A549 (cell line): ENCODE results near the gene HMG20A. TPM values are rescaled to one million over a fixed set of nuclear protein-coding genes. Genes with fewer than 3 reads are reported as not detected.

ENCODE experiments used
- ATAC-seq, 2 experiments: fragments of 200-7000 bp in 1 of 2; fragments of >200 bp in 1 of 2; cut with Nextera tagmentation in 1 of 2; cut with Tn5 transposase in 1 of 2; 3 replicates each; pipeline versions ENCODE4 v1.8.0 to v1.9.1; 2018 to 2020; ENCODE audit warnings: mild to moderate bottlenecking in 1 of 2, moderate library complexity in 1 of 2
- CTCF ChIA-PET: fragments of 300-600 bp; sonication (Branson Sonifier 250); formaldehyde crosslinking; extraction: SDS; loops from one replicate; lab custom pipeline; 2021; ENCODE audit warnings: antibody characterized with exemption, inconsistent platforms; lab: Yijun Ruan, JAX
- POLR2A ChIA-PET: fragments of 350-600 bp; formaldehyde crosslinking; extraction: SDS; loops from one replicate; lab custom pipeline; 2021; ENCODE audit warnings: antibody characterized with exemption, inconsistent platforms; lab: Yijun Ruan, JAX
- DNase-seq, 2 experiments: peaks; one replicate each; pipeline versions ENCODE4 v3.0.0 to v3.0.0-alpha.2; 2011 to 2016; ENCODE audit warnings: low read depth in 1 of 2, low spot score in 1 of 2
- FAIRE-seq: peaks from 2 replicates; lab custom pipeline; 2011; peaks lifted over from hg19 to GRCh38; lab: Jason Lieb, UNC
- H3K27ac ChIP-seq, 2 experiments: fragments of >200 bp; sonication (Bioruptor Twin); formaldehyde crosslinking; 3 replicates each; pipeline ENCODE4 v1.5.1; 2016 to 2017
- H3K4me1 ChIP-seq: fragments of >200 bp; sonication (Bioruptor Twin); formaldehyde crosslinking; 3 replicates; pipeline ENCODE4 v1.6.1; 2016
- H3K4me2 ChIP-seq: fragments of >200 bp; sonication (Bioruptor Twin); formaldehyde crosslinking; 3 replicates; pipeline ENCODE4 v1.6.1; 2016
- H3K4me3 ChIP-seq: fragments of >200 bp; sonication (Bioruptor Twin); formaldehyde crosslinking; 3 replicates; pipeline ENCODE4 v1.5.1; 2016
- H3K9me3 ChIP-seq: fragments of >200 bp; sonication (Bioruptor Twin); formaldehyde crosslinking; 3 replicates; pipeline ENCODE4 v1.6.1; 2016
- ATOH8 ChIP-seq: fragments of 250-450 bp; sonication (Bioruptor Pico); IDR thresholded peaks from 2 replicates; pipeline ENCODE4 v1.5.0; 2020; ENCODE audit warnings: low read depth, mild to moderate bottlenecking, moderate library complexity
- BHLHE40 ChIP-seq: IDR thresholded peaks from 2 replicates; pipeline ENCODE4 v1.6.1; 2012; ENCODE audit warnings: low read depth, low read length, inconsistent platforms
- CBX8 ChIP-seq: fragments of 200-600 bp; sonication (generic); IDR thresholded peaks from 2 replicates; pipeline ENCODE4 v1.6.1; 2016
- CTCF ChIP-seq: fragments of >200 bp; sonication (Bioruptor Twin); formaldehyde crosslinking; IDR thresholded peaks from 3 replicates; pipeline ENCODE4 v1.5.1; 2016
- ELK1 ChIP-seq: fragments of 150-350 bp; IDR thresholded peaks from 2 replicates; pipeline ENCODE4 v1.6.1; 2014; ENCODE audit warnings: low read depth, mild to moderate bottlenecking, low read length
- FOSB ChIP-seq: fragments of 250-450 bp; sonication (Bioruptor Pico); IDR thresholded peaks from 2 replicates; pipeline ENCODE4 v1.5.0; 2020; ENCODE audit warnings: mild to moderate bottlenecking, moderate library complexity
- FOXS1 ChIP-seq: fragments of 250-450 bp; sonication (Bioruptor Pico); IDR thresholded peaks from 2 replicates; pipeline ENCODE4 v1.5.0; 2020; ENCODE audit warnings: mild to moderate bottlenecking, moderate library complexity
- GATA3 ChIP-seq: IDR thresholded peaks from 2 replicates; pipeline ENCODE4 v1.6.1; 2012; ENCODE audit warnings: borderline replicate concordance
- HES2 ChIP-seq: fragments of >200 bp; sonication (Bioruptor Twin); formaldehyde crosslinking; IDR thresholded peaks from 2 replicates; pipeline ENCODE4 v1.6.1; 2016
- HEYL ChIP-seq: fragments of 250-450 bp; sonication (Bioruptor Pico); IDR thresholded peaks from 2 replicates; pipeline ENCODE4 v1.8.0; 2021; ENCODE audit warnings: mild to moderate bottlenecking, moderate library complexity
- HOXB13 ChIP-seq: fragments of 250-450 bp; sonication (Bioruptor Pico); IDR thresholded peaks from 2 replicates; pipeline ENCODE4 v1.5.0; 2020; ENCODE audit warnings: low read depth, mild to moderate bottlenecking, moderate library complexity
- KDM1A ChIP-seq: fragments of 200-600 bp; sonication (generic); IDR thresholded peaks from 2 replicates; pipeline ENCODE4 v1.6.1; 2016; ENCODE audit warnings: low read depth, mild to moderate bottlenecking
- KDM5A ChIP-seq: fragments of 200-600 bp; sonication (generic); IDR thresholded peaks from 2 replicates; pipeline ENCODE4 v1.6.1; 2016; ENCODE audit warnings: antibody characterized with exemption, mild to moderate bottlenecking
- MAFK ChIP-seq: fragments of 450-650 bp; IDR thresholded peaks from 2 replicates; pipeline ENCODE4 v1.6.1; 2014; ENCODE audit not compliant: partially characterized antibody
- MAZ ChIP-seq: fragments of 150-350 bp; IDR thresholded peaks from 2 replicates; pipeline ENCODE4 v1.6.1; 2014; ENCODE audit warnings: antibody characterized with exemption, low read depth, low read length, borderline replicate concordance
- NR3C1 ChIP-seq: fragments of >200 bp; sonication (Bioruptor Twin); formaldehyde crosslinking; IDR thresholded peaks from 3 replicates; pipeline ENCODE4 v1.6.1; 2017
- PBX3 ChIP-seq: IDR thresholded peaks from 2 replicates; pipeline ENCODE4 v1.6.1; 2012
- POLR2AphosphoS2 ChIP-seq: conservative IDR thresholded peaks from 2 replicates; pipeline ENCODE4 v1.6.1; 2012; ENCODE audit warnings: low read length, improper control_type of control experiment, inconsistent platforms
- RARB ChIP-seq: fragments of 250-450 bp; sonication (Bioruptor Pico); IDR thresholded peaks from 2 replicates; pipeline ENCODE4 v1.8.0; 2021; ENCODE audit warnings: mild to moderate bottlenecking, moderate library complexity
- RFX5 ChIP-seq: fragments of 450-650 bp; IDR thresholded peaks from 2 replicates; pipeline ENCODE4 v1.7.1; 2014; ENCODE audit warnings: antibody characterized with exemption, mild to moderate bottlenecking, moderate library complexity
- TFCP2L1 ChIP-seq: fragments of 250-450 bp; sonication (Bioruptor Pico); IDR thresholded peaks from 2 replicates; pipeline ENCODE4 v1.5.0; 2021; ENCODE audit warnings: mild to moderate bottlenecking
- ZNF302 ChIP-seq: fragments of 250-450 bp; sonication (Bioruptor Pico); IDR thresholded peaks from 2 replicates; pipeline ENCODE4 v1.9.0; 2021; ENCODE audit warnings: inconsistent platforms, mild to moderate bottlenecking, moderate library complexity
- WGBS: methylation state at CpG from one replicate; pipeline ENCODE4 v1.1.6; 2017; ENCODE audit errors: missing lambda C conversion rate; 5-methylcytosine and 5-hydroxymethylcytosine counted together
- polyA plus RNA-seq, 4 experiments: library from polyadenylated mRNA; depleted of rRNA in 3 of 4; stranded (reverse); fragments of >200 nt; fragmentation: RNase III in 1 of 4; extraction: RNeasy Plus Mini Kit Qiagen cat#74134 plus additional on column Dnase treatment in 1 of 4; gene quantifications; 2 replicates in 3 of 4; 3 replicates in 1 of 4; pipeline ENCODE4 v1.2.3, GENCODE V29; 2011 to 2017

Gene HMG20A
- polyA plus RNA-seq, 2 of the 4 experiments (the other 2 are of a cell fraction) = 29.5 to 85.1 TPM

- TF ChIP-seq CTCF (no peak), BHLHE40 (no peak), HOXB13 (CRISPR knock-in tag) (no peak), NR3C1 (no peak)
These were observed 73.6 kb downstream of the HMG20A start (continued) for GRCh38 chr15:77494073-77494867.

GRCh38 chr15:77494964-77495363 is 74.3 kb downstream of the HMG20A start:
- FAIRE-seq (no peak), DNase-seq (no peak), ATAC-seq (no peak)
- POLR2A ChIA-PET = no interaction called here
- TF ChIP-seq RARB (CRISPR knock-in tag) (no peak), FOSB (CRISPR knock-in tag) (no peak), BHLHE40 (no peak), ELK1 (no peak), PBX3 (no peak), FOXS1 (CRISPR knock-in tag) (no peak), ZNF302 (CRISPR knock-in tag) (no peak), GATA3 (no peak), TFCP2L1 (CRISPR knock-in tag) (no peak), POLR2AphosphoS2 (no peak), KDM5A (no peak), ATOH8 (CRISPR knock-in tag) (no peak), RFX5 (no peak), MAZ (no peak), MAFK (no peak), KDM1A (no peak), CBX8 (no peak), HEYL (CRISPR knock-in tag) (no peak), HES2 (no peak)
- Histone ChIP-seq H3K9me3 (no peaks in the 10 kb centered on the region), H3K4me2 (no peak overlapping the region), H3K4me3 (no peak overlapping the region), H3K27ac (no peak overlapping the region), H3K4me1 (peaks cover 11% of the 10 kb centered on the region; the same call in 2 of the 3 replicates)
- CTCF ChIA-PET = interaction anchor here (0.9 to 12.7 kb wide), 9 partner anchors 8 to 389 kb away, joined by 3 to 192 read pairs (median 12); no protein-coding TSS in a partner anchor
- WGBS = 95% methylated on average over 7 of the region's 7 CpGs
